Measurements from ENCODE around the gene DET1.
"Not testable (repeated sequence)": the region's sequence is repeated elsewhere in the genome, so short reads cannot be mapped to it uniquely, and the experiment has no call there.

The DET1 gene

GRCh38 chr15:88493844-88494243, 52.6 kb downstream of the DET1 start:
- no peak for DNase-seq

- DNase-seq: no peak
Measured at GRCh38 chr15:88491158-88491557, 55.3 kb downstream of the DET1 start.

- DNase-seq: no peak
Measured at GRCh38 chr15:88490036-88490435, 56.4 kb downstream of the DET1 start.

GRCh38 chr15:88489321-88489720, 57.2 kb downstream of the DET1 start:
- no peak for DNase-seq

GRCh38 chr15:88487796-88488523, 58.5 kb downstream of the DET1 start:
- DNase-seq: no peak

- DNase-seq: no peak
Measured at GRCh38 chr15:88487178-88487795, 59.2 kb downstream of the DET1 start.

- DNase-seq: peak; percentile 39
Measured at GRCh38 chr15:88484682-88485331, 61.7 kb downstream of the DET1 start.

GRCh38 chr15:88482263-88482662, 64.2 kb downstream of the DET1 start:
- DNase-seq: no peak

- DNase-seq: no peak
Measured at GRCh38 chr15:88480981-88481380, 65.5 kb downstream of the DET1 start.

GRCh38 chr15:88479169-88479568, 67.3 kb downstream of the DET1 start:
- DNase-seq: no peak

- no peak for DNase-seq
Measured at GRCh38 chr15:88477904-88478303, 68.6 kb downstream of the DET1 start.

- no peak for DNase-seq
Measured at GRCh38 chr15:88477126-88477525, 69.4 kb downstream of the DET1 start.

- DNase-seq: peak; percentile 29
Measured at GRCh38 chr15:88476635-88477060, 69.8 kb downstream of the DET1 start.

GRCh38 chr15:88473661-88474293, 72.7 kb downstream of the DET1 start:
- not testable (repeated sequence) for DNase-seq

- no peak for DNase-seq
Measured at GRCh38 chr15:88472225-88472624, 74.3 kb downstream of the DET1 start.

GRCh38 chr15:88470625-88471372, 75.7 kb downstream of the DET1 start:
- DNase-seq: no peak

- no peak for DNase-seq
Measured at GRCh38 chr15:88469321-88469720, 77.2 kb downstream of the DET1 start.

- not testable (repeated sequence) for DNase-seq
Measured at GRCh38 chr15:88468721-88469120, 77.8 kb downstream of the DET1 start.

GRCh38 chr15:88467935-88468528, 78.4 kb downstream of the DET1 start:
- no peak for DNase-seq

GRCh38 chr15:88467073-88467934, 79.2 kb downstream of the DET1 start, which contains the start of the genes MRPL46 and MRPS11:
TSS of gene MRPL46 (minus strand) at chr15:88467388. CDS start at chr15:88467377, 11 bp downstream.
TSS of gene MRPS11 (plus strand) at chr15:88467708. CDS start at chr15:88467718, 10 bp downstream.
- DNase-seq: peak; percentile 88

All from fibroblast of skin of abdomen (primary cell).